Breast epithelium (tissue), 4 donors: ENCODE data around the gene SGO2. TPM values are rescaled to one million over a fixed set of nuclear protein-coding genes. Genes with fewer than 3 reads are reported as not detected.

Source experiments
- DNase-seq, 2 donors: peaks; one replicate each; pipeline ENCODE4 v3.0.0-alpha.2; 2019; ENCODE audit warnings: low spot score in 2 of 2
- H3K27ac ChIP-seq, 2 donors: fragments of 200-600 bp; sonication (generic) in 1 of 2; one replicate each; pipeline ENCODE4 v1.5.1; 2016 to 2019; ENCODE audit warnings: mild to moderate bottlenecking in 1 of 2
- H3K27me3 ChIP-seq, 2 donors: fragments of 200-600 bp; sonication (generic) in 1 of 2; one replicate each; pipeline versions ENCODE4 v1.5.1 to v1.6.0; 2017 to 2019; ENCODE audit warnings: control low read depth in 1 of 2, mild to moderate bottlenecking in 1 of 2
- H3K36me3 ChIP-seq: fragments of 200-600 bp; one replicate; pipeline ENCODE4 v1.5.1; 2019
- H3K4me1 ChIP-seq, 2 donors: fragments of 200-600 bp; sonication (generic); one replicate each; pipeline ENCODE4 v1.5.1; 2016 to 2019; ENCODE audit warnings: control low read depth in 1 of 2
- H3K4me3 ChIP-seq, 3 donors: fragments of 200-600 bp; sonication (generic); 1 replicate in 2 of 3; 2 replicates in 1 of 3; pipeline ENCODE4 v1.5.1; 2016 to 2019; ENCODE audit warnings: mild to moderate bottlenecking in 3 of 3, moderate library complexity in 2 of 3
- H3K9me3 ChIP-seq, 2 donors: fragments of 200-600 bp; sonication (generic) in 1 of 2; one replicate each; pipeline ENCODE4 v1.5.1; 2016 to 2019; ENCODE audit warnings: control low read depth in 1 of 2
- CTCF ChIP-seq, 3 donors: fragments of 450-650 bp; IDR thresholded peaks; one replicate each; pipeline ENCODE4 v1.5.1; 2016 to 2017; ENCODE audit warnings: antibody characterized with exemption in 3 of 3, mild to moderate bottlenecking in 3 of 3, moderate library complexity in 3 of 3
- POLR2A ChIP-seq: fragments of 450-650 bp; IDR thresholded peaks from one replicate; pipeline ENCODE4 v1.6.1; 2016; ENCODE audit warnings: antibody characterized with exemption, mild to moderate bottlenecking, moderate library complexity
- POLR2AphosphoS5 ChIP-seq, 3 donors: sonication (generic); formaldehyde crosslinking; IDR thresholded peaks; one replicate each; pipeline ENCODE4 v1.6.1; 2017; ENCODE audit warnings: antibody characterized with exemption in 3 of 3
- intact Hi-C: fragments of 100-400 bp; cut with DNase I; formaldehyde crosslinking; loops from one replicate; pipeline ENCODE4 v1.15.1; 2023; ENCODE audit warnings: low total_unique reads
- total RNA-seq, 3 donors: library from RNA; depleted of rRNA; stranded (reverse); fragments of >200 nt; gene quantifications; one replicate each; pipeline ENCODE4 v1.1.0, GENCODE V29; 2016

SGO2 gene
- total RNA-seq, 3 donors from 2014 or later: 3.6 to 9.1 (median 4.6) TPM

DNA sequence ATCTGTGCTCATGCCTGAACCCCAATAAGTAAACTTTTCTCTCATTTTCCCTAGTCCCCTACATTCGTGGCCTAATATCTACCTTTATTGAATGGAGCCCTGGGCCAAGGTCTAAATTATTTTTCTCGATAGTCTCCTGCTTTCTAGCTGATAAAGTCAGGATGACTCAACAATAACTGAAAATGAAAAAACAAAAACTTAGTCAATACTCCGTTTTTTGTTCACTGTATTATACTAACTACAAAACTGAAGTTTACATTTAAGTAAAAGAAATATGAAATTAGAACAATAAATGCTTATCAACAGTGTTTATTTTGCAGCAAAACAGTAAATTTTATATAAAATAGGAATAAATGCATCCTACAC, 92.0 kb downstream of the SGO2 start:
- no peak overlapping the region for H3K4me3 ChIP-seq
- H3K36me3 ChIP-seq: no peaks in the 10 kb centered on the region
- H3K4me1 ChIP-seq: no peaks in the 10 kb centered on the region
- DNase-seq: no peak
- intact Hi-C loops: no loop called here
- H3K27ac ChIP-seq: no peak overlapping the region
- no peaks in the 10 kb centered on the region for H3K27me3 ChIP-seq
- H3K9me3 ChIP-seq: no peaks in the 10 kb centered on the region
- TF ChIP-seq POLR2A: no peak
- TF ChIP-seq CTCF (IDR thresholded peaks at IDR 0.05): no peak
- TF ChIP-seq POLR2AphosphoS5 (IDR thresholded peaks at IDR 0.05): no peak

DNA sequence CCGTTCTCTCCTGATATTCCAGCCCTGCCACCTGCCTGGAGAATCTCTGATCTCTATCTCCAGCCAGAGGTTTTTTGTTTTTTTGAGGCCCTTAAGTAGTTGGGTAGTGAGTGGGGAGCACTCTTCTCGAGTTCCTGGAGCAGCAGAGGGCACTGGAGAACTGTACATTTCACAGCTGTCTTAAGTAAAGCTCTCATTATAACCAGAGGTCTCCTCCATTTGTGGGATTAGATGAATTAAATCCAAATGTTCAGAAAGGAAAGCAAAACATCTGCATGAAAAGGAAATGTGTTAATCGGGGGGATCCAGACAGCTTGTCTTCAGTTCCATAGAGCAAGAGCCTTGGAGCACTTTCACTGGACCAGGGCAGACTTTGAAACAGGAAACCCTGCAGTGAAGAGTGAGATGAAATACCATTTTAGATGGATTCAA, 92.6 kb downstream of the SGO2 start:
- DNase-seq: no peak
- no peaks in the 10 kb centered on the region for H3K9me3 ChIP-seq
- no peak for TF ChIP-seq CTCF (IDR thresholded peaks at IDR 0.05)
- no peak for TF ChIP-seq POLR2AphosphoS5 (IDR thresholded peaks at IDR 0.05)
- TF ChIP-seq POLR2A: no peak
- no peaks in the 10 kb centered on the region for H3K27me3 ChIP-seq
- intact Hi-C loops: no loop called here
- H3K36me3 ChIP-seq: no peaks in the 10 kb centered on the region
- no peak overlapping the region for H3K4me3 ChIP-seq
- peak overlapping the region in 1 of 2 donors; percentile 3 for H3K27ac ChIP-seq
- no peaks in the 10 kb centered on the region for H3K4me1 ChIP-seq

- no peak for DNase-seq
- no peak for TF ChIP-seq CTCF (IDR thresholded peaks at IDR 0.05)
- peak in 1 of 3 donors; percentile 9 for TF ChIP-seq POLR2AphosphoS5 (IDR thresholded peaks at IDR 0.05)
- TF ChIP-seq POLR2A: no peak
- H3K27ac ChIP-seq: peak overlapping the region in 1 of 2 donors; percentile 3
- no peaks in the 10 kb centered on the region for H3K36me3 ChIP-seq
- no peaks in the 10 kb centered on the region for H3K27me3 ChIP-seq
- intact Hi-C loops: no loop called here
- no peak overlapping the region for H3K4me3 ChIP-seq
- H3K4me1 ChIP-seq: peaks cover 0 to under 1% of the 10 kb centered on the region in 2 donors
- no peaks in the 10 kb centered on the region for H3K9me3 ChIP-seq
Measured at GRCh38 chr2:200619279-200619678, 93.3 kb downstream of the SGO2 start.

DNA sequence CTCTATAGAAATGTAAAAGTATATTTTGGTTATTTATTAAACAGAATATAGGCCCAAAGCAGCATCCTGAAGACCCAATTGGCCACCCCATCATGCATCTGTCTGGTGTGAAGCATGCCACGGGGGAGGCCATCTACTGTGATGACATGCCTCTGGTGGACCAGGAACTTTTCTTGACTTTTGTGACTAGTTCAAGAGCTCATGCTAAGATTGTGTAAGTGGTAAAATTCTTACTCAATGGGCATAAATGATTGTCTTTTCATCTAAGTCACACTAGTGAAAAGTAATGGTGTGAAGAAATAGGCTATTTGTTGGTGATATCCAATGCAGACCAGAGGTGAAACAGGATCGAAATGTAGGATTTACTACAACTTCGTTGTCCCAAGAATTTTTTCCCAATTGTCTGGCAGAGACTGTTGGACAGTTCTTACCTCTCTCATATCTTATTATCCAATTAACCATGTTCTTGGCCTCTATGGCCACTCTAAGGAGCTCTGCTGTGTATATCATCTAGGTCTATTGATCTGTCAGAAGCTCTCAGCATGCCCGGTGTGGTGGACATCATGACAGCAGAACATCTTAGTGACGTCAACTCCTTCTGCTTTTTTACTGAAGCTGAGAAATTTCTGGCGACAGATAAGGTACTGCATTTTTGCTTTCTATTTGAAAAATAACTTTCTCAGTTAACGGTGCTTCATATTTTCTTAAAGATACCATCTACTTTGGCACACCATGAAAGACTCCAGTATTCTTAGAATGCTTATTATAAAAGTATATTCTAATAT, 94.8 kb downstream of the SGO2 start:
- no peak for TF ChIP-seq POLR2A
- Histone ChIP-seq H3K27ac (no peak overlapping the region), H3K4me1 (peaks cover 0 to 8% of the 10 kb centered on the region in 2 donors), H3K9me3 (no peaks in the 10 kb centered on the region), H3K27me3 (no peaks in the 10 kb centered on the region), H3K4me3 (no peak overlapping the region), H3K36me3 (no peaks in the 10 kb centered on the region)
- no peak for DNase-seq
- intact Hi-C loops: no loop called here

DNA sequence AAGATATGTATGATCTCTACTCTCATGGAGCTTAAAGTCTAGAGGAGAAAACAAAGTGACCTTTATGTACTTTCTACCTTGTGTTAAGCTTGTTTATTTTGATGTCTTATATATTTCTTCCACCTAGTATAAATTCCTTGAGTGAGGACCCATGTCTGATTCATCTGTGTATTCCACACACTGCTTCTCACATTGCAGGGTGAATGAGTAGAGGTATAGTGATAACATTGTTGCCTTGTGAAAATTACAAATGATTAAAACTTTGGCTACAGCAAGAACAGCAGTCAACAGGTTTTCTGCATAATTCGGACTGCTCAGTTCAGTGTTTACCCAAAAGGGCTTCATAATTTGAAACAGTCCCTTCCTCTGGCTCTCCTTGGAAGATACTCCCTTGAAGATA, 96.1 kb downstream of the SGO2 start:
- H3K4me3 ChIP-seq: no peak overlapping the region
- no peaks in the 10 kb centered on the region for H3K9me3 ChIP-seq
- peaks cover 0 to 8% of the 10 kb centered on the region in 2 donors for H3K4me1 ChIP-seq
- intact Hi-C loops: no loop called here
- no peaks in the 10 kb centered on the region for H3K27me3 ChIP-seq
- no peak overlapping the region for H3K27ac ChIP-seq
- no peaks in the 10 kb centered on the region for H3K36me3 ChIP-seq
- TF ChIP-seq CTCF (IDR thresholded peaks at IDR 0.05): no peak
- TF ChIP-seq POLR2A: no peak
- no peak for TF ChIP-seq POLR2AphosphoS5 (IDR thresholded peaks at IDR 0.05)
- DNase-seq: no peak
